HL-60 (cell line): ENCODE data around the gene MR1.

ENCODE experiments used
- DNase-seq, 2 experiments: peaks; one replicate each; pipeline ENCODE4 v3.0.0-alpha.2; 2010 to 2020; ENCODE audit warnings: low read depth in 1 of 2, low spot score in 1 of 2
- H3K27ac ChIP-seq: fragments of 250-450 bp; sonication (Bioruptor Pico); replicated peaks from 2 replicates; pipeline ENCODE4 v1.5.1; 2020; ENCODE audit warnings: mild to moderate bottlenecking, moderate library complexity
- H3K27me3 ChIP-seq: fragments of 250-450 bp; sonication (Bioruptor Pico); 2 replicates; pipeline ENCODE4 v1.5.1; 2021; ENCODE audit warnings: mild to moderate bottlenecking, moderate library complexity; ENCODE audit not compliant: insufficient read depth, poor library complexity, severe bottlenecking
- H3K4me3 ChIP-seq: replicated peaks from 2 replicates; pipeline ENCODE4 v1.5.1; 2011; ENCODE audit warnings: mild to moderate bottlenecking, control low read depth, low read length; ENCODE audit not compliant: insufficient read depth
- CTCF ChIP-seq: IDR thresholded peaks from one replicate; pipeline ENCODE4 v1.5.1; 2011; ENCODE audit warnings: low read length, control low read depth, inconsistent platforms; ENCODE audit not compliant: insufficient read depth
- GABPA ChIP-seq: IDR thresholded peaks from 2 replicates; pipeline ENCODE4 v1.6.1; 2012; ENCODE audit warnings: low read depth
- POLR2AphosphoS5 ChIP-seq: IDR thresholded peaks from 2 replicates; pipeline ENCODE4 v1.6.1; 2012; ENCODE audit warnings: low read depth
- REST ChIP-seq: IDR thresholded peaks from 2 replicates; pipeline ENCODE4 v1.6.1; 2012; ENCODE audit warnings: low read depth; ENCODE audit not compliant: insufficient replicate concordance
- SPI1 ChIP-seq: IDR thresholded peaks from 2 replicates; pipeline ENCODE4 v1.6.1; 2012; ENCODE audit warnings: low read depth, mild to moderate bottlenecking, borderline replicate concordance

MR1 gene

GRCh38 chr1:181062836-181063428 is 29.1 kb downstream of the MR1 start:
- DNase-seq: peak; percentile 80 to 83
- Histone ChIP-seq H3K27ac (peak overlapping the region; percentile 65), H3K27me3 (no peaks in the 10 kb centered on the region), H3K4me3 (peak overlapping the region; percentile 28; the same call in 1 of the 2 replicates)
- TF ChIP-seq GABPA: peak; percentile 53; the same call in 1 of the 2 replicates
- TF ChIP-seq REST: no peak
- peak; percentile 52 for TF ChIP-seq POLR2AphosphoS5
- TF ChIP-seq SPI1: no peak
- TF ChIP-seq CTCF: no peak

- 0 out of 2 replicates have a peak overlapping the region, but pooled peaks have one; percentile 15 for H3K27ac ChIP-seq
- DNase-seq: peak in 1 of 2 experiments; percentile 8
- no peak for TF ChIP-seq CTCF
- TF ChIP-seq POLR2AphosphoS5: no peak
- TF ChIP-seq GABPA: no peak
- TF ChIP-seq REST: no peak
- TF ChIP-seq SPI1: no peak
- H3K4me3 ChIP-seq: no peak overlapping the region
- no peaks in the 10 kb centered on the region for H3K27me3 ChIP-seq
Measured at GRCh38 chr1:181064011-181064623, 30.3 kb downstream of the MR1 start.

GRCh38 chr1:181064702-181065101 is 30.9 kb downstream of the MR1 start:
- Histone ChIP-seq H3K4me3 (no peak overlapping the region), H3K27me3 (no peaks in the 10 kb centered on the region), H3K27ac (no peak overlapping the region)
- no peak for DNase-seq
- no peak for TF ChIP-seq GABPA
- no peak for TF ChIP-seq CTCF
- no peak for TF ChIP-seq REST
